GM13977 (cell line): ENCODE measurements around the gene TTLL4.

Experiments used
- DNase-seq: peaks from one replicate; pipeline ENCODE4 v3.0.0; 2012; ENCODE audit warnings: low spot score
- CTCF ChIP-seq: IDR thresholded peaks from 2 replicates; pipeline ENCODE4 v1.5.1; 2012; ENCODE audit warnings: mild to moderate bottlenecking, control low read depth; ENCODE audit not compliant: insufficient read depth; ENCODE audit errors: extremely low read depth, missing control alignments
- in situ Hi-C: fragments of 300-500 bp; cut with MboI; formaldehyde crosslinking; loops from one replicate; pipeline ENCODE4 v1.12.0; 2022; ENCODE audit warnings: low sequenced_read_pairs, low pct_unique_long_range_greater_than_20kb, mixed read lengths, inconsistent platforms; ENCODE audit not compliant: unreplicated experiment

TTLL4 gene

DNA sequence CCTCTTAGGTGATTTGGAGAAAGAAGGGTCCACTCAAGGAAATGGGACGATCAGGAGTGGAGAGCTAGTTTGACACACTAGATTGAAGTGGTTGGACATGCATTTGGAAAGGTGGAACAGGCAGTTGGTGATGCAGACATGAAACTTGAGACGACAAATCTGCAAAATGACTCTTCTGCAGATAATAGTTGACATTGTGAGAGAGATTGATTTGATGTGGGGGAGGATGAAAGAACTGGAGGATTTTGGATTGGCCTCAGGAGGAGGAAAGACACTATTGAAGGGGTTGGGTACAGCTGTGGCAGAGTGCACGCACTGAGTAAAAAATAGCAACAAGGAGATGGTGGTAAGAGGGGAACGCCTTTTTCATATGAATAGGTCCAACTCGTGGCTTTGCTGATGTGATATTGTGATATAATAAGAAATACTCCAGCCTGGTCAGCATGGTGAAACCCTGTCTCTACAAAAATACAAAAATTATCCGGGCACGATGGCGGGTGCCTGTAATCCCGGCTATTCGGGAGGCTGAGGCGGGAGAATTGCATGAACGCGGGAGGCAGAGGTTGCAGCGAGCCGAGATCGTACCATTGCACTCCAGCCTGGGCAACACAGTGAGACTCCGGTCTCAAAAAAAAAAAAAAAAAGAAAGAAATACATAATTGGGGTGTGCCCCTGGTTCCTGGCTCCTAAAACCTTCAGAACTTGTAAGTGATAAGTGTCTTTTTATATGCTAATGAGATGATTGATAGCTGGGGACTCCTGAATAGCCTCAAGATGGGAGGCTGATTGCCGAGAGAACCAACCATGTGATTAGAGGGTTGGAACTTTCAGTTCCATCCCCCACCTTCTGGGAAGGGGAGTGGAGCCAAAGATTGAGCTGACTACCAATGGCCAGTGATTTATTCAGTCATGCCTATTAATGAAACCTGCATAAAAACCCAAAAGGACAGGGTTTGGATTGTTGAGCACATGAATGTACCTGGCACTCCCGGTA is 9.7 kb downstream of the TTLL4 start:
- in situ Hi-C loops, result loop anchor here (10.0 kb wide), 1 partner anchor 124 kb away; no protein-coding TSS in a partner anchor
- no peak for DNase-seq
- TF ChIP-seq CTCF, result no peak

- no peak for DNase-seq
- in situ Hi-C loops, result loop anchor here (10.0 kb wide), 1 partner anchor 123 kb away; no protein-coding TSS in a partner anchor
- no peak for TF ChIP-seq CTCF
Observed at GRCh38 chr2:218721488-218721887, 10.9 kb downstream of the TTLL4 start.

DNA sequence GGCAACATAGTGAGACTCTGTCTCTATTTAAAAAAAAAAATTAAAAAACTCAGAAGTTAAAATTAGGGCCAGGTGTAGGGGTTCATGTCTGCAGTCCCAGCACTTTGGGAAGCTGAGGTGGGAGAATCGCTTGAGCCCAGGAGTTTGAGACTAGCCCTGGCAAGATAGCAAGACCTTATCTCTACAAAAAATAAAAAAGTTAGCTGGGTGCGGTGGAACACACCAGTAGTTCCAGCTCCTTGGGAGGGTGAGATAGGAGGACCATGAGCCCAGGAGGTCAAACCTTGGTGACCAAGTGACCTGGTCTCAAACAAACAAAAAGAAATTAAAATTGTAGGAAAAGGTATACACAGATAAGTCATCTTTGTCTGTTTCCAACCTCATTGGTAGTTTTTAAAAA is 11.3 kb downstream of the TTLL4 start:
- DNase-seq, result no peak
- TF ChIP-seq CTCF, result no peak
- in situ Hi-C loops, result loop anchor here (10.0 kb wide), 1 partner anchor 123 kb away; no protein-coding TSS in a partner anchor

GRCh38 chr2:218722419-218722818 is 11.8 kb downstream of the TTLL4 start:
- in situ Hi-C loops, result loop anchor here (10.0 kb wide), 1 partner anchor 122 kb away; no protein-coding TSS in a partner anchor
- no peak for DNase-seq
- TF ChIP-seq CTCF, result no peak

DNA sequence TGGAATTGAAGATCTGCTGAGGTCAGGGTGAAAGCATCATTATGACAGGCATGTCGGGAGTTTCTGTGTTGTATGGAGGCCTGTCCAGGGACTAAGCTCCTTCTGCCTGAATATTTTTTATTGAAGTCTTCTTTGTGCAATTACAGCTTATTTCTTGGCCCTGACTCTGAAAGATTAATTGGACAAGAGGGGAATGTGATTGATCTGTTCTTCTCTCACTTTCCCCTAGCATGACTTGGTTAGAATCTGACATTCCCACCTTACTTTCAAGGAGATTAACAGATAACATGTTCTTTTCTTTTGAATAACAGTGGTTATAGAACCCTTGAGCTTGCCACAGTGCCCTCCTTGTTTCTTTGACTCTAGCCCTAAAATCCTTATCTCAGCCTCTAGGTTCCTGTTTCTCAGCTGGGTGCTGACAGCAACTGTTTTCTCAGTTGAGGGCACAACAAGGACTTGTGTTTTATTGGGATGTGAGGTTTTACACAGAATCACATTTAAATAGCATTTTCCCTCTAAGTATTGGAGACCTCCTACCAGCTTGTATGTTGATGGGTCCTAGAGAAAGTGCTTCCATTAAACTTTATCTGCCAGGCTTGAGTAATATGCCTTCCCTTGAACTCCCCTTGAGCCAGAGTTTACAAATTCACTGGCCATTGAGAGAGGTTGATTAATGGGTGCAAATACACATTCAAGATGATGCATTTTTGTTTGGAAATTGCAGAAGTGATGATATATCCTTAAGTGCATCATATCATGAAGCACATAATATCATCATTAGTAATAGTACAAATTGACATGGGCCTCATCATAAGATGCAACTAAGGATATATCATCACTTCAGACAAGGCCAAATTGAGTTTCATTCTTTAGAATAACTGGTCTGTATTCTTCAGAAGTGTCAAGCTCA is 12.5 kb downstream of the TTLL4 start:
- no peak for DNase-seq
- no peak for TF ChIP-seq CTCF
- in situ Hi-C loops, result loop anchor here (10.0 kb wide), 1 partner anchor 122 kb away; no protein-coding TSS in a partner anchor

DNA sequence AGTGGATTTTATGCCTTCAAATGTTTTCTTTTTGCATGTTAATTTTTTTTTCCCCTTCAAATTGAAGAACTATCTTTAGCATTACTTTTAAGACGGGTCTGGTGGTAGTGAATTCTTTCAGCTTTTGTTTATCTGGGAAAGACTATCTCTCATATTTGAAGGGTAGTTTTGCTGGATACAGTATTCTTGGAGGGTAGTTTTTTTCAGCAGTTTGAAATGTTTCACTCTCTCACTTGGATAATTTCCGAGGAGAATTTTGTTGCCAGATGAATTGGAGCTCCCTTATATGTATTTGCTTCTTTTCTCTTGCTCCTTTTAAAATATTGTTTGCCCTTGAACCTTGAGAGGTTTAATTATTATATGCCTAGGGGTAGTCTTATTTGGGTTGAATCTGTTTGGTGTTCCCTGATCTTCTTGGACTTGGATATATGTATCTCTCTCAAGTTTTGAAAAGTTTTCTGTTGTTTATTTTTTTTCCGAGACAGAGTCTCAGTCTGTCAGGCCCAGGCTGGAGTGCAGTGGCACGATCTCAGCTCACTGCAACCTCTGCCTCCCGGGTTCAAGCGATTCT is 15.5 kb downstream of the TTLL4 start:
- no peak for TF ChIP-seq CTCF
- DNase-seq, result no peak
- in situ Hi-C loops, result loop anchor here (10.0 kb wide), 1 partner anchor 119 kb away; no protein-coding TSS in a partner anchor
